K562 (cell line): ENCODE results near the gene CDCP1. TPM values are rescaled to one million over a fixed set of nuclear protein-coding genes. Genes with fewer than 3 reads are reported as not detected.

ENCODE experiments used
- ATAC-seq: fragments of 200-7000 bp; cut with Tn5 transposase; 3 replicates; pipeline ENCODE4 v1.9.1; 2020; ENCODE audit warnings: moderate library complexity
- BruUV-seq: library from RNA; stranded (reverse); fragments of 400-500 nt; replicated peaks from 2 replicates; lab custom pipeline; 2021; lab: Mats Ljungman, UMichigan
- CTCF ChIA-PET: fragments of 300-600 bp; formaldehyde crosslinking; extraction: SDS; loops from one replicate; lab custom pipeline; 2021; ENCODE audit warnings: low intra/inter-chr PET ratio; lab: Yijun Ruan, JAX
- POLR2A ChIA-PET: fragments of 300-600, 350-650 bp; sonication (Branson Sonifier 250); formaldehyde crosslinking; extraction: SDS; loops from one replicate; lab custom pipeline; 2021; ENCODE audit warnings: antibody characterized with exemption, inconsistent platforms; lab: Yijun Ruan, JAX
- DNase-seq, 4 experiments: peaks; one replicate each; pipeline versions ENCODE4 v3.0.0 to v3.0.0-alpha.2; 2011 to 2018; ENCODE audit warnings: low spot score in 3 of 4, mixed read lengths in 3 of 4; ENCODE audit errors: extremely low read depth in 1 of 4
- FAIRE-seq: peaks from 2 replicates; lab custom pipeline; 2011; peaks lifted over from hg19 to GRCh38; lab: Jason Lieb, UNC
- H2AFZ ChIP-seq: 2 replicates; pipeline ENCODE4 v1.6.0; 2011; ENCODE audit warnings: low read depth, low read length, control low read depth, inconsistent platforms
- H3K27ac ChIP-seq: fragments of 200-600 bp; 3 replicates; pipeline ENCODE4 v1.8.0; 2011; ENCODE audit warnings: low read depth, mild to moderate bottlenecking, control low read depth, inconsistent platforms, low read length, moderate library complexity, mixed read lengths; ENCODE audit errors: extremely low read depth
- H3K27me3 ChIP-seq, 2 experiments: fragments of 300-600 bp in 1 of 2; 2 replicates in 1 of 2; 3 replicates in 1 of 2; pipeline versions ENCODE4 v1.6.0 to v1.8.0; 2011; ENCODE audit warnings: inconsistent platforms in 2 of 2, low read length in 2 of 2, mild to moderate bottlenecking in 1 of 2, mixed read lengths in 1 of 2, moderate library complexity in 1 of 2; ENCODE audit not compliant: control insufficient read depth in 2 of 2, insufficient read depth in 2 of 2
- H3K36me3 ChIP-seq: fragments of 300-600 bp; 3 replicates; pipeline ENCODE4 v1.8.0; 2011; ENCODE audit warnings: mild to moderate bottlenecking, low read length, inconsistent platforms; ENCODE audit not compliant: control insufficient read depth, insufficient read depth
- H3K4me1 ChIP-seq, 2 experiments: fragments of 200-600 bp in 1 of 2; replicated peaks in 1 of 2; 2 replicates in 1 of 2; 3 replicates in 1 of 2; pipeline versions ENCODE4 v1.5.1 to v1.8.0; 2011; ENCODE audit warnings: inconsistent platforms in 2 of 2, low read length in 2 of 2, mild to moderate bottlenecking in 1 of 2, mixed read lengths in 1 of 2, moderate library complexity in 1 of 2; ENCODE audit not compliant: control insufficient read depth in 2 of 2, insufficient read depth in 2 of 2
- H3K4me2 ChIP-seq: 2 replicates; pipeline ENCODE4 v1.6.1; 2011; ENCODE audit warnings: low read length, control low read depth, inconsistent platforms, mixed read lengths; ENCODE audit not compliant: insufficient read depth
- H3K4me3 ChIP-seq: fragments of 200-600 bp; sonication (generic), shearing (Covaris generic); 2 replicates; pipeline ENCODE4 v1.5.1; 2016; ENCODE audit warnings: control low read depth, inconsistent platforms
- H3K79me2 ChIP-seq: fragments of 200-600 bp; 3 replicates; pipeline ENCODE4 v1.8.0; 2011; ENCODE audit warnings: low read length, inconsistent platforms; ENCODE audit not compliant: control insufficient read depth, insufficient read depth
- H3K9ac ChIP-seq, 2 experiments: 2 replicates each; pipeline versions ENCODE4 v1.6.0 to v1.6.1; 2011; ENCODE audit warnings: low read depth in 2 of 2, low read length in 2 of 2, control low read depth in 1 of 2, inconsistent platforms in 1 of 2, mild to moderate bottlenecking in 1 of 2, mixed read lengths in 1 of 2; ENCODE audit not compliant: insufficient read depth in 1 of 2
- H3K9me1 ChIP-seq: one replicate; pipeline ENCODE4 v1.6.0; 2011; ENCODE audit warnings: inconsistent platforms, mild to moderate bottlenecking, low read length, moderate library complexity; ENCODE audit not compliant: control insufficient read depth, insufficient read depth
- H3K9me3 ChIP-seq: replicated peaks from 2 replicates; pipeline ENCODE4 v1.5.1; 2011; ENCODE audit warnings: low read depth, low read length, inconsistent platforms; ENCODE audit not compliant: control insufficient read depth, insufficient read depth
- H4K20me1 ChIP-seq: replicated peaks from 2 replicates; pipeline ENCODE4 v1.6.1; 2011; ENCODE audit warnings: low read length, inconsistent platforms, mixed read lengths; ENCODE audit not compliant: control insufficient read depth, insufficient read depth
- BDP1 ChIP-seq: IDR thresholded peaks from 3 replicates; pipeline ENCODE4 v1.6.1; 2011; ENCODE audit not compliant: insufficient read length, insufficient read depth
- CBX1 ChIP-seq: sonication (generic); IDR thresholded peaks from 2 replicates; pipeline ENCODE4 v1.6.1; 2016; ENCODE audit warnings: antibody characterized with exemption, low read depth, mild to moderate bottlenecking
- COPS2 ChIP-seq: fragments of 450-650 bp; conservative IDR thresholded peaks from 2 replicates; pipeline ENCODE4 v1.6.1; 2016; ENCODE audit warnings: mild to moderate bottlenecking, moderate library complexity
- DACH1 ChIP-seq: fragments of 450-650 bp; IDR thresholded peaks from 2 replicates; pipeline ENCODE4 v1.6.1; 2018; ENCODE audit not compliant: partially characterized antibody
- GTF2F1 ChIP-seq: IDR thresholded peaks from 2 replicates; pipeline ENCODE4 v1.6.1; 2011; ENCODE audit warnings: low read depth, low read length, improper control_type of control experiment
- KAT7 ChIP-seq: sonication (generic); formaldehyde crosslinking; IDR thresholded peaks from 2 replicates; pipeline ENCODE4 v1.8.0; 2022; ENCODE audit warnings: missing genetic modification reagents, mild to moderate bottlenecking, borderline replicate concordance
- NR3C1 ChIP-seq: sonication (generic); formaldehyde crosslinking; IDR thresholded peaks from 2 replicates; pipeline ENCODE4 v1.8.1; 2022; ENCODE audit warnings: missing genetic modification reagents
- POLR2AphosphoS2 ChIP-seq: IDR thresholded peaks from 2 replicates; pipeline ENCODE4 v1.6.1; 2012; ENCODE audit warnings: low read length, improper control_type of control experiment
- POLR3G ChIP-seq: IDR thresholded peaks from 2 replicates; pipeline ENCODE4 v1.6.1; 2011; ENCODE audit not compliant: insufficient read length, insufficient replicate concordance; ENCODE audit errors: extremely low read depth
- SMAD3 ChIP-seq: fragments of 450-650 bp; formaldehyde crosslinking; conservative IDR thresholded peaks from 2 replicates; pipeline ENCODE4 v1.4.0; 2020; ENCODE audit warnings: mild to moderate bottlenecking
- SMARCE1 ChIP-seq: fragments of 450-650 bp; IDR thresholded peaks from 2 replicates; pipeline ENCODE4 v1.7.1; 2016; ENCODE audit warnings: mild to moderate bottlenecking
- STAG1 ChIP-seq: sonication (generic); formaldehyde crosslinking; IDR thresholded peaks from 2 replicates; pipeline ENCODE4 v1.5.0; 2020; ENCODE audit warnings: missing genetic modification reagents, borderline replicate concordance
- STAT5A ChIP-seq: IDR thresholded peaks from 2 replicates; pipeline ENCODE4 v1.6.1; 2012; ENCODE audit warnings: low read length, inconsistent platforms, borderline replicate concordance
- TEAD1 ChIP-seq, 2 experiments: fragments of 450-650 bp in 1 of 2; sonication (generic) in 1 of 2; formaldehyde crosslinking; IDR thresholded peaks; 2 replicates each; pipeline versions ENCODE4 v1.4.0 to v1.8.0; 2020 to 2022; ENCODE audit warnings: mild to moderate bottlenecking in 2 of 2, missing genetic modification reagents in 1 of 2
- TGIF2 ChIP-seq: sonication (generic); formaldehyde crosslinking; IDR thresholded peaks from 2 replicates; pipeline ENCODE4 v1.8.1; 2022; ENCODE audit warnings: mild to moderate bottlenecking, missing genetic modification reagents, moderate library complexity
- ZNF133 ChIP-seq: fragments of 250-450 bp; sonication (Bioruptor Pico); IDR thresholded peaks from 2 replicates; pipeline ENCODE4 v1.4.0; 2020; ENCODE audit warnings: mild to moderate bottlenecking
- ZNF830 ChIP-seq: fragments of 250-450 bp; sonication (Bioruptor Pico); IDR thresholded peaks from 2 replicates; pipeline ENCODE4 v1.5.0; 2021; ENCODE audit warnings: mild to moderate bottlenecking
- WGBS: fragments of 100-300 bp; shearing (Covaris generic); methylation state at CpG from one replicate; pipeline ENCODE4 v1.1.6; 2016; ENCODE audit warnings: low coverage, mixed read lengths; ENCODE audit not compliant: insufficient coverage; ENCODE audit errors: missing lambda C conversion rate; 5-methylcytosine and 5-hydroxymethylcytosine counted together
- in situ Hi-C: fragments of 300-500 bp; cut with MboI; formaldehyde crosslinking; loops from 4 replicates; pipeline ENCODE4 v1.15.0; 2018; ENCODE audit warnings: inconsistent platforms, mixed read lengths
- intact Hi-C: fragments of 100-400 bp; cut with micrococcal nuclease; formaldehyde crosslinking; loops from 2 replicates; pipeline ENCODE4 v1.14.2; 2022
- polyA plus RNA-seq, 8 experiments: library from polyadenylated mRNA; depleted of rRNA in 4 of 8; stranded (reverse) in 5 of 8; unstranded in 3 of 8; fragments of >200 nt; fragmentation: Nextera tagmentation in 2 of 8; fragmentation: Illumina TruSeq in 1 of 8; extraction: Ambion mirVana in 2 of 8; extraction: Trizol in 1 of 8; gene quantifications; 2 replicates each; pipeline versions ENCODE4 v1.2.1 to v1.2.3, GENCODE V29; 2011 to 2014; ENCODE audit warnings: inconsistent platforms in 1 of 8, missing spikeins in 1 of 8
- total RNA-seq, 7 experiments: library from RNA; depleted of rRNA in 6 of 7; stranded (reverse); fragments of >200 nt in 6 of 7; fragmentation: Illumina TruSeq in 2 of 7; extraction: Trizol in 2 of 7; gene quantifications; 2 replicates each; pipeline versions ENCODE4 v1.2.1 to v1.2.3, GENCODE V29; 2011 to 2021; ENCODE audit warnings: low replicate concordance in 1 of 7
- TF ChIP-seq, protein P1 (sequence below): fragments of 450-650 bp; IDR thresholded peaks from 2 replicates; pipeline ENCODE4 v1.6.1; 2017; ENCODE audit warnings: antibody characterized with exemption, mild to moderate bottlenecking

Gene CDCP1
- total and polyA plus RNA-seq, 9 of the 15 experiments (the other 6 are each of a cell fraction or from before 2014, with no cell fraction given) = 3.9 to 16.4 (median 5.2) TPM

DNA sequence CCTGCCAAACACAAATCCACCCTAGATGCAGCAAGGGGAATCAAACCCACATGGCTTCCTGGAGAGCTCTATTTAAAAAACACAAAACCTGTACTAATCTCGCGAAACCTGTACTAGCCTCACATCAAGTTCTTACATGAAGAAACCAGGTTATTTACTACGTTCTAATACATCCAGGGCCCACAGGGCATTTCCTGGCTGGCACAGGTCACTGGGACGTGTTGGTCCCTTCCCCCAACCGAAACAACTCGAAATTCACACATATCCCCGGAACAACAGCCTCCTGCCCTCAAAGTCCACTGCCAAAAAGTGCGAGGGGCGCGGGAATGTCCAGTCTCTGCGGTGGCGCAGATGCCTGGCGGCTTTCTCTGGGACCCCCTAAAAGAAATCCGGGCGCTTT, 955 bp downstream of the CDCP1 start:
- Histone ChIP-seq H3K4me3 (peak overlapping the region; percentile 42), H2AFZ (peak overlapping the region; percentile 30; the same call in 1 of the 2 replicates), H3K36me3 (no peaks in the 10 kb centered on the region)
- intact Hi-C loops = no loop called here
- TF ChIP-seq POLR3G (no peak), BDP1 (no peak), STAG1 (no peak), ZNF133 (CRISPR knock-in tag) (no peak), SMARCE1 (no peak), POLR2AphosphoS2 (no peak), COPS2 (no peak), TEAD1 (CRISPR knock-in tag; IDR thresholded peaks at IDR 0.05) (no peak), TGIF2 (no peak), STAT5A (no peak), DACH1 (no peak), SMAD3 (CRISPR knock-in tag) (no peak), GTF2F1 (no peak), KAT7 (no peak), CBX1 (no peak), NR3C1 (CRISPR knock-in tag) (no peak), ZNF830 (CRISPR knock-in tag) (no peak)
- TF ChIP-seq, protein P1, sequence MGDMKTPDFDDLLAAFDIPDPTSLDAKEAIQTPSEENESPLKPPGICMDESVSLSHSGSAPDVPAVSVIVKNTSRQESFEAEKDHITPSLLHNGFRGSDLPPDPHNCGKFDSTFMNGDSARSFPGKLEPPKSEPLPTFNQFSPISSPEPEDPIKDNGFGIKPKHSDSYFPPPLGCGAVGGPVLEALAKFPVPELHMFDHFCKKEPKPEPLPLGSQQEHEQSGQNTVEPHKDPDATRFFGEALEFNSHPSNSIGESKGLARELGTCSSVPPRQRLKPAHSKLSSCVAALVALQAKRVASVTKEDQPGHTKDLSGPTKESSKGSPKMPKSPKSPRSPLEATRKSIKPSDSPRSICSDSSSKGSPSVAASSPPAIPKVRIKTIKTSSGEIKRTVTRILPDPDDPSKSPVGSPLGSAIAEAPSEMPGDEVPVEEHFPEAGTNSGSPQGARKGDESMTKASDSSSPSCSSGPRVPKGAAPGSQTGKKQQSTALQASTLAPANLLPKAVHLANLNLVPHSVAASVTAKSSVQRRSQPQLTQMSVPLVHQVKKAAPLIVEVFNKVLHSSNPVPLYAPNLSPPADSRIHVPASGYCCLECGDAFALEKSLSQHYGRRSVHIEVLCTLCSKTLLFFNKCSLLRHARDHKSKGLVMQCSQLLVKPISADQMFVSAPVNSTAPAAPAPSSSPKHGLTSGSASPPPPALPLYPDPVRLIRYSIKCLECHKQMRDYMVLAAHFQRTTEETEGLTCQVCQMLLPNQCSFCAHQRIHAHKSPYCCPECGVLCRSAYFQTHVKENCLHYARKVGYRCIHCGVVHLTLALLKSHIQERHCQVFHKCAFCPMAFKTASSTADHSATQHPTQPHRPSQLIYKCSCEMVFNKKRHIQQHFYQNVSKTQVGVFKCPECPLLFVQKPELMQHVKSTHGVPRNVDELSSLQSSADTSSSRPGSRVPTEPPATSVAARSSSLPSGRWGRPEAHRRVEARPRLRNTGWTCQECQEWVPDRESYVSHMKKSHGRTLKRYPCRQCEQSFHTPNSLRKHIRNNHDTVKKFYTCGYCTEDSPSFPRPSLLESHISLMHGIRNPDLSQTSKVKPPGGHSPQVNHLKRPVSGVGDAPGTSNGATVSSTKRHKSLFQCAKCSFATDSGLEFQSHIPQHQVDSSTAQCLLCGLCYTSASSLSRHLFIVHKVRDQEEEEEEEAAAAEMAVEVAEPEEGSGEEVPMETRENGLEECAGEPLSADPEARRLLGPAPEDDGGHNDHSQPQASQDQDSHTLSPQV = no peak
- TF ChIP-seq, all 486 proteins: peak for 0
- FAIRE-seq (no peak), ATAC-seq (no peak), DNase-seq (no peak)
- H3K27me3 ChIP-seq = no peaks in the 10 kb centered on the region
- peak overlapping the region; percentile 71 for H3K4me2 ChIP-seq
- peak overlapping the region; percentile 71 to 88; a peak in 3 of 4 replicates for H3K9ac ChIP-seq
- peaks cover 37% of the 10 kb centered on the region for H3K79me2 ChIP-seq
- no peaks in the 10 kb centered on the region for H4K20me1 ChIP-seq
- H3K9me1 ChIP-seq = no peaks in the 10 kb centered on the region
- peak overlapping the region; percentile 51 for H3K27ac ChIP-seq
- H3K4me1 ChIP-seq = peaks cover 9 to 19% of the 10 kb centered on the region in 2 experiments
- H3K9me3 ChIP-seq = no peaks in the 10 kb centered on the region; the same call in 1 of the 2 replicates
- in situ Hi-C loops = no loop called here
- POLR2A ChIA-PET = interaction anchor here (0.6 to 1.3 kb wide), 2 partner anchors 10 to 43 kb away, joined by 3 read pairs; no protein-coding TSS in a partner anchor
- 69% methylated on average over 15 of the region's 15 CpGs for WGBS
- TSS peak; percentile 47 for BruUV-seq
- CTCF ChIA-PET = no interaction called here
